G401 (cell line): ENCODE measurements around the gene MAFF. TPM values are rescaled to one million over a fixed set of nuclear protein-coding genes. Genes with fewer than 3 reads are reported as not detected.

Experiments used
- DNase-seq: peaks from one replicate; pipeline ENCODE4 v3.0.0-alpha.2; 2015; ENCODE audit warnings: low spot score
- in situ Hi-C: cut with HindIII; loops from 2 replicates; pipeline ENCODE4 v1.10.0; 2016; ENCODE audit warnings: low sequenced_read_pairs, mixed read lengths
- total RNA-seq: library from RNA; depleted of rRNA; stranded (reverse); fragments of >200 nt; shearing (Covaris generic); gene quantifications from 2 replicates; pipeline ENCODE4 v1.2.3, GENCODE V29; 2014

Gene MAFF
- total RNA-seq, 1 experiment from 2014 or later, result 11.9 TPM

DNA sequence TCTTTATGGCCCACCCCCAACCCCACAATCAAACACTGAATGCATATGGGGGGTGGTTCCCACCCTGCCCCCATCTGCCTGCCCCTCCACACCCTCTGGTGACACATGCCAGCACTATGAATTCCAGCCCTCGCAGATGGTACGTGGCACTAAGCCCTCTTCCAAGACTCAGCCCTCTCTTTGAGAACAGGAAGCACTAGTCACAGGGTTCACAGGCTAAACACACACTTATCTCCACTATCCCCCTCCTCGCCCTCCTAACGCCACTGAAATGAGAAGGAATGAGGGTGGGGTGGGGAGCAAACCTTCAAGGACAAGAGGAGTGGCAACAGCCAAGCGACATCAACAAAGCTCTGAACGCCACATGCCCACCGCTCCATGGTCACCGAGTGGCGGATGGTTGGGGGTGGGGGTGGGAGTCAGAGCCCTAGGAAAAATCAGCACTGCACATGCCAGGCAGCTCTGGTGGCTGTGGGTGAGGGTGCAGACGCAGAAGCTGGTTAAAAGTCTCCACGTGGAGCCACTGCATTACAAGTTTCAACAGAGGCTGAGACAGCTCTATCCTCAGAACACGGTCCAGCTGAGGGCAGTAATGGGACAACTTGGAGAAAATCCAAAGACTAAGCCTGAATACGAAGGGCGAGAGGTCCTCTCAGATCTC lies 37.4 kb downstream of the MAFF start:
- in situ Hi-C loops, result no loop called here
- no peak for DNase-seq

GRCh38 chr22:38240734-38241252 lies 39.0 kb downstream of the MAFF start:
- DNase-seq, result peak; percentile 86
- in situ Hi-C loops, result no loop called here

DNA sequence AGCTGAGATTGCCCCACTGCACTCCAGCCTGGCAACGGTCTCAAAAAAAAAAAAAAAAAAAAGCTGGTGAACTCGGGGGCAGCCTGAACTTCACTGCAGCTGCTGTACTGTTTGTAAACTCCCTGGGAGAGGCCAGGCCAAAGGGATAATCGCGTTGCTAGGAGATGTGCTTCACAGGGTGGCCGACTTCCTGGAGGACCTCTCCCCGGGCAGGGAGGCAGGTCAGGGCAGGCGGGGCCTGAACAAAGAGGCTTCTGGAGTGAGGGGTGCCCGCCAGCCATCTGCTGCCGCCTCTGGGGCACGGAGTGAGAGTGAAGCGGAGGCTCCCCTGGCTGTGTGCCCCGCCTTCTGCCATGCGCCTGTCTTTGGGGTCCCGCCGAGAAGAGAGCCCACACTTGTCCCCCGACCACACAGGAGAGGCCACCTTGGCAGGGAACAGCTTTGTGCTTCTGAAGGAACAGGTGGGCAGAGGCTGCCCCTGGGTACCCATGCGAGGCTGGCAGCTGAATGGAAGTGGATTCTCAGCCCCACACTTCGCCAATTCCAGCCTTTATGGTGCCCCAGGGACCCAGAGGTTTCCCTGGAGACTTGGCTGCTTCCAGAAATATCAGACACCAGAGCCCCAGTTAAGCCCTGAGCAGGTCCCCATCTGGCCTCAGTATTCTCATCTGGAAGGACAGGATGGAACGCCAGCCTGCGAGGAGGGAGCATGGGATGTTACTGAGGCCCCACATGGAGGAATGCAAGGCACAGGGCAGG lies 41.4 kb downstream of the MAFF start:
- in situ Hi-C loops, result no loop called here
- DNase-seq, result no peak

GRCh38 chr22:38244106-38244505 lies 42.3 kb downstream of the MAFF start:
- DNase-seq, result no peak
- in situ Hi-C loops, result no loop called here

GRCh38 chr22:38246046-38246658 lies 44.4 kb downstream of the MAFF start:
- DNase-seq, result peak; percentile 34
- in situ Hi-C loops, result no loop called here

GRCh38 chr22:38246692-38247091 lies 44.9 kb downstream of the MAFF start:
- in situ Hi-C loops, result no loop called here
- peak; percentile 90 for DNase-seq

DNA sequence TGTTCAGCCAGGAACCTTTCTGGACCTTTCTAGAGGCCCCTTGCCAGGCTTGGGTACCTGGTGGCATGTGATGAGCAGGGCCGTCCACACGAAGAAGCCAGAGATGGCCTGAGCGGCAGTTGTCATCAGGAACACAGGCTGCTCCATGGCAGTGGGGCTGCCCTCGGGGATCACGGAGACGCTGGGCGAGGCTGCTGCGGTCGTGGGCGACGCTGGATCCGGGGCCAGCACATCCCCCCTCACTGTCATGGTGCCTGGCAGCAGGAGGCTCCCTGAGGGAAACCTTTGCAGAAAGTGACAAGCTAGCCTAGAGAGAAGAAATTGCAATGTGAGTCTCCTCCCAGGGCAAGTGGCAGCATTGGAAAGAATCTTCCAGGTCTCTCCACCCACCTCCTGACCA lies 45.9 kb downstream of the MAFF start:
- no peak for DNase-seq
- in situ Hi-C loops, result no loop called here

DNA sequence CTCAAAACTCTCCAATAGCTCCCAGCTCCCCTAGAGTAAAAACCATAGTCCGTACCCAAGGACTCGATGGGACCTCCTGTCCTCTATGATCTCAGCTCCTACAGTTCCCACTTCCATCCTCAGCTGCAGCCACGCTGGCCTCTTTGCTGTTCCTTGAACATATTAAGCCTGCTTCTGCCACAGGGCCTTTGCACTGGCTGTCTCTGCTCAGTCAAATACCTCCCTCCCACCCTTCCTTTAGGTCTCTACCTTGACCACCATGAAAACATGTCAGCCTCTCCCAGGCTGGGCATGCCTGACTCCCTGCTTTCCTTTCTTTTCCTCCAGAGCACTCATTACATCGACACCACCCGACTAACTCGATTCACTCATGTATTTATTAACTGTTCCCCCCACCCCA lies 46.5 kb downstream of the MAFF start:
- no peak for DNase-seq
- in situ Hi-C loops, result no loop called here

DNA sequence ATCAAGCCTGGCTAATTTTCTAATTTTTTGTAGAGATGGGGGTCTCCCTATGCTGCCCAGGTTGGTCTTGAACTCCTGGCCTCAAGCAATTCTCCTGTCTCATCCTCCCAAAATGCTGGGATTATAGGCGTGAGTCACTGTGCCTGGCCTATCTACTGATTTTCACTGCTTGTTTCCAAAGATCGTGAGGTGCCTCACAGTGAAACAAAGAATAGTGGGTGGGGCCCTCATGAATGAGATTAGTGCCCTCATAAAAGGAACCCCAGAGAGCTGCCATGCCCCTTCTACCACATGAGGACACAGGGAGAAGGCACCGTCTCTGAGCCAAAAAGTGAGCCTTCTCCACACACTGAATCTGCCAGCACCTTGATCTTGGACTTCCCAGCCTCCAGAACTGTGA lies 47.5 kb downstream of the MAFF start:
- DNase-seq, result no peak
- in situ Hi-C loops, result no loop called here

- in situ Hi-C loops, result loop anchor here (25.0 kb wide), 1 partner anchor 138 kb away; the partner anchor contains the start of gene BAIAP2L2
- no peak for DNase-seq
These were observed 48.2 kb downstream of the MAFF start for GRCh38 chr22:38249803-38250642.

- no peak for DNase-seq
- in situ Hi-C loops, result loop anchor here (25.0 kb wide), 1 partner anchor 138 kb away; the partner anchor contains the start of gene BAIAP2L2
These were observed 49.0 kb downstream of the MAFF start for GRCh38 chr22:38250643-38251340.

- in situ Hi-C loops, result loop anchor here (25.0 kb wide), 1 partner anchor 139 kb away; the partner anchor contains the start of gene BAIAP2L2
- DNase-seq, result no peak
These were observed 49.5 kb downstream of the MAFF start for GRCh38 chr22:38251341-38251692.

DNA sequence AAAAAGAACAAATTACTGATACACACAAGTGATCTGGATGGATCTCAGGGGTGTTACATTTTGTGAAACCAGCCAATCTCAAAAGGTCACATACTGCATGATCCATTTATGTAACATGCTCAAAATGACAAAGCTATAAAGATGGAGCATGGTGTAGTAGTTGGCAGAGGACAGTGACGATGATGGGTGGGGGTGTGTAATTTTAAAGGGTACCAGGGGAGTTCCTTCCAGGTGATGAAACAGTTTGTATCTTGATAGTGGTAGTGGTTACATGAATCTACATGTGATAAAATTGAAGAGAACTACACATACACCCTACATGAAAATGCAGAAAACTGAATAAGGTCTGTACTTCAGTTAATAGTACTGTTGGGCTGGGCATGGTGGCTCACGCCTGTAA lies 53.9 kb downstream of the MAFF start:
- no peak for DNase-seq
- in situ Hi-C loops, result loop anchor here (25.0 kb wide), 1 partner anchor 143 kb away; the partner anchor contains the start of gene BAIAP2L2

DNA sequence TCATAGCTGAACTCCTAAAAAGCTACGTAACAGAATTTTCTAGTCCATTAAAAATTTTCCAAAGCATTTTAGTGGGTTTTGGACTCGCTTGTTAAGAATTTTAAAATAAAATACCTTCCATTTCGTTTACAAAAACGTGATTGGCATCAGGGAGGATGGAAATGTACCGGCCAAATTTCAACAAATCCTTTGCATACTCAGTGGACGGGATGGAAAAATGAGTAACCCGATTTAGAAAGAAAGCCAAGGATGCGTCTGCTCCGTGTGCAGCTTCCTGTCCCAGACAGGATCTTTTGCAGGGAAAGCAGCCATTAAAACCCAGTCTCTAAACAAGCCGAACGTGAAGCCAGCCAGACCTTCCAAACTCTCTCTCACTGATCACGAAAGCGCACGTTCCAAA lies 55.4 kb downstream of the MAFF start:
- in situ Hi-C loops, result loop anchor here (25.0 kb wide), 1 partner anchor 145 kb away; the partner anchor contains the start of gene BAIAP2L2
- DNase-seq, result peak; percentile 53

DNA sequence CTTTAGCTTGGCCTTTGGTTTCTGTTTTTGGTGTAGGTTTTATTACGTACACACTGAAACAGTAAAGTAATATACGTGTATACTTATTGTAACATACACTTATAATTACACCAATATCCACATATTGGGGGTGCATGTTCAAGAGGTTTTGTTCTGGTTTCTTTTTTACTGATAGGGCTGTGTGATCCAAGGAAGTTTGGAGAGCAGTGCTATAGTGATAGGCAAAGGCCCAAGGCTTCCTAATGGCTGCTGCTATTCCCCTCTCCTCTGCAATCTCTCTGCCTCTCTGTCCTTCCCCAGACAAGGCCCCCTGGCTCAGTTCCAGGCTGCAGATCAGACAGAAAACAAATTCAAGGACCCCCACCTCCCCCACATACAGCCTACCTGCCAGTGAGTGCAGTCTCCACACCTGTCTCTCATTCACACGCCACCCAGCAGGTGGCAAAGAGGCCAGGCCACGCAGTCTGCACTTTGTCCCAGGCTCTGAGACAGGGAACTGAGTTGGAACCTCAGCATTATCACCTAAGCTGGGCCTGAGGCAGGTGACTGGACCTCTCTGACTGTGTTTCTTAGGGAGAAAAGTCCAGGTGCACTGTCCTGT lies 56.0 kb downstream of the MAFF start:
- DNase-seq, result no peak
- in situ Hi-C loops, result loop anchor here (25.0 kb wide), 1 partner anchor 145 kb away; the partner anchor contains the start of gene BAIAP2L2

- no peak for DNase-seq
- in situ Hi-C loops, result loop anchor here (25.0 kb wide), 1 partner anchor 147 kb away; the partner anchor contains the start of gene BAIAP2L2
These were observed 57.1 kb downstream of the MAFF start for GRCh38 chr22:38258895-38259294.

DNA sequence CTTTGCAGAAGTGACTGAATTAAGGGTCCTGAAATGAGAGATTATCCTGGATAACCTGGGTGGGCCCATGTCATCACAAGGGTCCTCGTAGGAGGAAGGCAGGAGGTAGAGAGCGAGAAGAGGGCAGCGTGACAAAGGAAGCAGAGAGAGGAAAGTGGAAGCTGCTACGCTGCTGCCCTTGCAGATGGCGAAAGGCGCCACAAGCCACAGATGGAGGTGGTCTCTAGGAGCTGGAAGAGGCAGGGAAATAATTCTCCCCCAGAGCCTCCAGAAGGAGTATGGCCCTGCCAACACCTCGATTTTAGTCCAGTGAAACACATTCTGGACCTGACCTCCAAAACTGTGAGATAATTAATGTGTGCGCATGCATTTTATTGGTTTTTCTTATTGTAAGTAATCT lies 57.6 kb downstream of the MAFF start:
- peak; percentile 49 for DNase-seq
- in situ Hi-C loops, result loop anchor here (25.0 kb wide), 1 partner anchor 147 kb away; the partner anchor contains the start of gene BAIAP2L2
